ENCODE measurements around the gene NALCN. TPM values are rescaled to one million over a fixed set of nuclear protein-coding genes. Genes with fewer than 3 reads are reported as not detected.

Gene NALCN
- total and polyA plus RNA-seq, 2 experiments from 2014 or later: 0.50 to 0.87 TPM

- DNase-seq (ENCODE audit: low spot score): no peak
- H3K27me3 ChIP-seq (ENCODE audit: insufficient read depth): no peaks in the 10 kb centered on the region
- peaks cover 25% of the 10 kb centered on the region for H3K4me1 Mint-ChIP-seq
- no peak overlapping the region for H3K27ac ChIP-seq (ENCODE audit: low read depth)
- no peak overlapping the region for H3K4me3 ChIP-seq
- no peak overlapping the region for H3K4me2 ChIP-seq
- H4K20me1 ChIP-seq (replicated peaks; ENCODE audit: insufficient read depth): no peaks in the 10 kb centered on the region
- no peaks in the 10 kb centered on the region for H3K36me3 ChIP-seq (ENCODE audit: insufficient read depth)
- ATAC-seq: no peak
- H3K4me1 ChIP-seq (ENCODE audit: insufficient read depth): peaks cover 7% of the 10 kb centered on the region
- H3K4me3 Mint-ChIP-seq: no peak overlapping the region
- H3K9me3 Mint-ChIP-seq: no peaks in the 10 kb centered on the region
- H3K36me3 Mint-ChIP-seq (ENCODE audit: low read depth): no peaks in the 10 kb centered on the region
- no peak overlapping the region for H3K27ac Mint-ChIP-seq
- H3K27me3 Mint-ChIP-seq (ENCODE audit: insufficient read depth, low read depth, poor library complexity): peaks cover 4% of the 10 kb centered on the region
- no peak overlapping the region for H2AFZ ChIP-seq
- H3F3A ChIP-seq (replicated peaks; ENCODE audit: low read depth): no peaks in the 10 kb centered on the region
- TF ChIP-seq ZNF331 (CRISPR knock-in tag; IDR thresholded peaks at IDR 0.05; ENCODE audit: low read depth) (no peak), ZNF462 (CRISPR knock-in tag; IDR thresholded peaks at IDR 0.05) (no peak), STAT1 (IDR thresholded peaks at IDR 0.05; ENCODE audit: unreplicated experiment) (no peak), ZNF114 (CRISPR knock-in tag; IDR thresholded peaks at IDR 0.05) (no peak), CREB1 (CRISPR knock-in tag; IDR thresholded peaks at IDR 0.05; ENCODE audit: low read depth) (no peak), POLR2AphosphoS5 (IDR thresholded peaks at IDR 0.05; ENCODE audit: low read depth) (no peak), CTCF (conservative IDR thresholded peaks at IDR 0.05; ENCODE audit: low read depth in 2 of 2) (no peak), JUNB (IDR thresholded peaks at IDR 0.05; ENCODE audit: unreplicated experiment) (no peak), NANOG (IDR thresholded peaks at IDR 0.05; ENCODE audit: borderline replicate concordance) (no peak), EZH2phosphoT487 (IDR thresholded peaks at IDR 0.05; ENCODE audit: unreplicated experiment) (no peak), EZH2 (IDR thresholded peaks at IDR 0.05; ENCODE audit: low read depth, unreplicated experiment) (no peak)
- TF ChIP-seq, protein P1, sequence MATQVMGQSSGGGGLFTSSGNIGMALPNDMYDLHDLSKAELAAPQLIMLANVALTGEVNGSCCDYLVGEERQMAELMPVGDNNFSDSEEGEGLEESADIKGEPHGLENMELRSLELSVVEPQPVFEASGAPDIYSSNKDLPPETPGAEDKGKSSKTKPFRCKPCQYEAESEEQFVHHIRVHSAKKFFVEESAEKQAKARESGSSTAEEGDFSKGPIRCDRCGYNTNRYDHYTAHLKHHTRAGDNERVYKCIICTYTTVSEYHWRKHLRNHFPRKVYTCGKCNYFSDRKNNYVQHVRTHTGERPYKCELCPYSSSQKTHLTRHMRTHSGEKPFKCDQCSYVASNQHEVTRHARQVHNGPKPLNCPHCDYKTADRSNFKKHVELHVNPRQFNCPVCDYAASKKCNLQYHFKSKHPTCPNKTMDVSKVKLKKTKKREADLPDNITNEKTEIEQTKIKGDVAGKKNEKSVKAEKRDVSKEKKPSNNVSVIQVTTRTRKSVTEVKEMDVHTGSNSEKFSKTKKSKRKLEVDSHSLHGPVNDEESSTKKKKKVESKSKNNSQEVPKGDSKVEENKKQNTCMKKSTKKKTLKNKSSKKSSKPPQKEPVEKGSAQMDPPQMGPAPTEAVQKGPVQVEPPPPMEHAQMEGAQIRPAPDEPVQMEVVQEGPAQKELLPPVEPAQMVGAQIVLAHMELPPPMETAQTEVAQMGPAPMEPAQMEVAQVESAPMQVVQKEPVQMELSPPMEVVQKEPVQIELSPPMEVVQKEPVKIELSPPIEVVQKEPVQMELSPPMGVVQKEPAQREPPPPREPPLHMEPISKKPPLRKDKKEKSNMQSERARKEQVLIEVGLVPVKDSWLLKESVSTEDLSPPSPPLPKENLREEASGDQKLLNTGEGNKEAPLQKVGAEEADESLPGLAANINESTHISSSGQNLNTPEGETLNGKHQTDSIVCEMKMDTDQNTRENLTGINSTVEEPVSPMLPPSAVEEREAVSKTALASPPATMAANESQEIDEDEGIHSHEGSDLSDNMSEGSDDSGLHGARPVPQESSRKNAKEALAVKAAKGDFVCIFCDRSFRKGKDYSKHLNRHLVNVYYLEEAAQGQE (IDR thresholded peaks at IDR 0.05; ENCODE audit: unreplicated experiment): no peak
- TF ChIP-seq, protein P2, sequence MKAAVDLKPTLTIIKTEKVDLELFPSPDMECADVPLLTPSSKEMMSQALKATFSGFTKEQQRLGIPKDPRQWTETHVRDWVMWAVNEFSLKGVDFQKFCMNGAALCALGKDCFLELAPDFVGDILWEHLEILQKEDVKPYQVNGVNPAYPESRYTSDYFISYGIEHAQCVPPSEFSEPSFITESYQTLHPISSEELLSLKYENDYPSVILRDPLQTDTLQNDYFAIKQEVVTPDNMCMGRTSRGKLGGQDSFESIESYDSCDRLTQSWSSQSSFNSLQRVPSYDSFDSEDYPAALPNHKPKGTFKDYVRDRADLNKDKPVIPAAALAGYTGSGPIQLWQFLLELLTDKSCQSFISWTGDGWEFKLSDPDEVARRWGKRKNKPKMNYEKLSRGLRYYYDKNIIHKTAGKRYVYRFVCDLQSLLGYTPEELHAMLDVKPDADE (IDR thresholded peaks at IDR 0.05): no peak
- no peaks in the 10 kb centered on the region for H3K9me2 ChIP-seq (ENCODE audit: insufficient read depth)
- no peaks in the 10 kb centered on the region for H3K79me2 ChIP-seq (replicated peaks; ENCODE audit: insufficient read depth)
These were observed 275.4 kb downstream of the NALCN start for GRCh38 chr13:101140936-101141335.
